Spleen (tissue), 7 donors: ENCODE results near the gene TAF1D.

Source experiments
- CTCF ChIP-seq, 11 experiments: fragments of 200-600 bp in 7 of 11; fragments of 450-650 bp in 4 of 11; sonication (generic) in 4 of 11; IDR thresholded peaks in 8 of 11; conservative IDR thresholded peaks in 3 of 11; 1 replicate in 7 of 11; 2 replicates in 4 of 11; pipeline versions ENCODE4 v1.4.0 to v1.8.0; 2016 to 2021; ENCODE audit warnings: antibody characterized with exemption in 11 of 11, inconsistent platforms in 4 of 11, mild to moderate bottlenecking in 1 of 11
- POLR2A ChIP-seq, 3 donors: fragments of 450-650 bp; IDR thresholded peaks; one replicate each; pipeline ENCODE4 v1.5.1; 2017; ENCODE audit warnings: antibody characterized with exemption in 3 of 3, mild to moderate bottlenecking in 1 of 3
- donor health status: DM: no; HTN: no; CAD: no; lungs with moderate emphysema.
- donor health status: DM: no; HTN: no; CAD: no.
- donor health status: DM: no; HTN: no; CAD: no.

- no peak for TF ChIP-seq POLR2A (IDR thresholded peaks at IDR 0.05)
- TF ChIP-seq CTCF (IDR thresholded peaks at IDR 0.05 in 8 of 11, conservative IDR thresholded peaks at IDR 0.05 in 3 of 11) = no peak
Measured at GRCh38 chr11:93737904-93738612, 3.2 kb downstream of the TAF1D start.
